Measurements from ENCODE around the gene HSPA1L. TPM values are rescaled to one million over a fixed set of nuclear protein-coding genes. Genes with fewer than 3 reads are reported as not detected.
A peak's percentile ranks its signal among the peaks of the same experiment; 100 is the strongest.

HSPA1L gene
- total RNA-seq, 4 donors from 2014 or later: 0.48 to 3.0 (median 1.9) TPM

DNA sequence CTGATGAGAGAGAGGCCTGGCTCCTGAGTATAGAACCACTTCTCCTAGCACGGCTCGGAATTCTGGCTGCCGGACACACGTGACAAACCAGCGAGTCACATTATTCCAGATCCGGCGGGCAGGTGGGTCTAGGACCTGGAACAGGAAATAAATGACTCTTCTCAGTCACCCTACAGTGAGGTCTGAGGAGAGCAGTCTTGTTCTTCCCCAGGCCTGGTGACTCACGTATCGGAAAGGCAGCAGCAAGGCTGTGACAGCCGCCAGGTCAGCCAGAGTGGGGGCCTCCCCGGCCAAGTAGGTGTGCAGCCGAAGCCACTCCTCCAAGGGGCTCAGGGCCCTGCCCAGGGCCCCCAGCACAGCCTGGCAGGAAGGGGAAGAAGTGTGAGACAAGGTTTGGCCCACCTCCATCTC, 22.3 kb downstream of the HSPA1L start:
- no peak for ATAC-seq (ENCODE audit: low FRiP score)

GRCh38 chr6:31792090-31792374, 23.1 kb downstream of the HSPA1L start:
- ATAC-seq (ENCODE audit: low FRiP score) (no peak), DNase-seq (ENCODE audit: low spot score) (no peak)
- no peak for TF ChIP-seq CTCF (IDR thresholded peaks at IDR 0.05)

More for the DNA sequence above, 22.3 kb downstream of the HSPA1L start:
- no peak for TF ChIP-seq CTCF (IDR thresholded peaks at IDR 0.05)
- DNase-seq (ENCODE audit: low spot score): no peak

- peak; percentile 51 for DNase-seq (ENCODE audit: low spot score)
These were observed 23.6 kb downstream of the HSPA1L start for GRCh38 chr6:31791324-31792089.

DNA sequence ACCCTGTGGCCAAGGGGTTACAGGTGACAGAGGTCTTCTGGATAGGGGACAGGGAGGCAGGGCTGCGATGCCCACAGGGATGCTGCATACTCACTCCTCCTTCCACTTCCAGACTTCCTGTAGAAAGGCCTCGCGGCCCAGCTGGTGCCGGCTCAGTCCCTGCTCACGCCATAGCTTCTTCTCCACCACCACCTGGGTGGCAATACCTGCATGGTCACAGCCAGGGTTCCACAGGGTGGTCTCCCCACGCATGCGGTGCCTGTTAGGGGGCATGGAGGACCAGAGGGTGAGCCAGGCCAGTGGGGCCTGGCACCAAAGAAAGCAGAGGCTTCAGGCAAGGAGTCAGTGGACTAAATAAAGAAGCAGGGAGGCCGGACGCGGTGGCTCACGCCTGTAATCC, 29.6 kb downstream of the HSPA1L start:
- no peak for ATAC-seq (ENCODE audit: low FRiP score)
- TF ChIP-seq CTCF (IDR thresholded peaks at IDR 0.05): no peak
- no peak for DNase-seq (ENCODE audit: low spot score)

More at GRCh38 chr6:31791324-31792089, 23.6 kb downstream of the HSPA1L start:
- ATAC-seq (ENCODE audit: low FRiP score): no peak
- no peak for TF ChIP-seq CTCF (IDR thresholded peaks at IDR 0.05)

DNA sequence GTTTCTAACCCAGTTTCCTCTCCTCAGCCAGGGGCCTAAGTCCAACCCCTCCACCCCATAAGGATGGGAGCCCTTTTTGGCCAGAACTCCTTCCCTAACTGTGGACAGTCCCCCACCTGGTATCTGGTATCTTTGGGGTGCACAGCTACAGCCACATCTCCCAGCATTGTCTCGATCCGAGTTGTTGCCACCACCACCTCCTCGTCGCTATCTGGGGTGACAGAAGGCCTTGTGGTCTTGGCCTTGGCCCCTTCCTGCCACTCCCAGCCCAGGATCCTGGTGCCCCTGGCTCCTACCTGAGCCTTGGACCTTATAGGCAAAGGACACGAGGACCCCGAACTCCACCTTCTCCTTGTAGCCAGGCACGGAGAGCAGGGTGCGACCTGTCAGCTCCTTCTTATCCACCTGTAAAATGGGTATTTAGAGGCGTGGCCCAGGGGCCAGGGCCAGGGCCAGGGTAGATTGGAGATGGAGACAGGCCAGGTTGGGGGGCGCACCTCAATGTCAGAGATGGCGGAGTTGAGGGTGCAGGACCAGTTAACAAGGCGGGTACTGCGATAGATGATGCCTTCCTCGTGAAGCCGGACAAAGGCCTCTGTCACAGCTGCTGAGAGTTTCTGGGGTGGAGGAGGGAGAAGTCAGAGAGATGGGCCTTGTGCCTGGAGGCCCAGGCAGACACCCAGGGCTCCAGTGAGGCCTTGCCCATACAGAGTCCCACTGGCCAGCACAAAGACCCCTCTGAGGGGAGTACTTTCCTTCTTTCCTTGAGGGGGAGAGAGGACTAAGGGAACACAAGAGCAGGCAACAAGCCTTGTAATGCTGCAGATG, 30.8 kb downstream of the HSPA1L start:
- ATAC-seq (ENCODE audit: low FRiP score): no peak
- no peak for DNase-seq (ENCODE audit: low spot score)
- TF ChIP-seq CTCF (IDR thresholded peaks at IDR 0.05): no peak

- TF ChIP-seq CTCF (IDR thresholded peaks at IDR 0.05): no peak
- DNase-seq (ENCODE audit: low spot score) (no peak), ATAC-seq (ENCODE audit: low FRiP score) (no peak)
These were observed 32.8 kb downstream of the HSPA1L start for GRCh38 chr6:31782126-31782855.
